Cardiac septum (tissue), 1 donor: Measurements from ENCODE around the gene SLC25A12. TPM values are rescaled to one million over a fixed set of nuclear protein-coding genes. Genes with fewer than 3 reads are reported as not detected.
"Not testable (repeated sequence)": the region's sequence is repeated elsewhere in the genome, so short reads cannot be mapped to it uniquely, and the experiment has no call there.

Experiments
- DNase-seq: peaks from one replicate; pipeline ENCODE4 v3.0.0-alpha.2; 2020; ENCODE audit warnings: low spot score
- intact Hi-C: fragments of 100-400 bp; cut with DNase I; formaldehyde crosslinking; loops from one replicate; pipeline ENCODE4 v1.14.0; 2022
- long read RNA-seq: library from polyadenylated mRNA; unstranded; transcript quantifications from one replicate; pipeline ENCODE4 v2.0.0, GENCODE V29; 2021
- total RNA-seq: library from RNA; stranded (reverse); fragmentation: NEBNext Ultra II Directional; extraction: Animal tissue kit (Norgen Biotek cat#: 25700); gene quantifications from one replicate; pipeline ENCODE4 v1.2.1, GENCODE V29; 2021
- donor health status: DM: no; HTN: no; CAD: no.

Gene SLC25A12
- 91.2 TPM for total RNA-seq
- long read RNA-seq, transcript SLC25A12-202 (18 exons, 2,979 nt) = major isoform, 132 of 191 reads
- long read RNA-seq, partial matches to known transcripts = 28 of 191 reads
- long read RNA-seq, other reads (novel, unspliced or antisense) = 28 of 191 reads

GRCh38 chr2:171893824-171894611 lies at the start of gene SLC25A12:
SLC25A12 (minus strand) TSS chr2:171894244; CDS start chr2:171894214, 30 bp downstream.
- DNase-seq = peak; percentile 92
- intact Hi-C loops = loop anchor here (2.0 kb wide), 1 partner anchor 29 kb away; the partner anchor contains the start of gene HAT1

- intact Hi-C loops = no loop called here
Measured at GRCh38 chr2:171941316-171941699, 47.3 kb upstream of the SLC25A12 start.

GRCh38 chr2:171939743-171940071 lies 45.7 kb upstream of the SLC25A12 start:
- intact Hi-C loops = no loop called here
- DNase-seq = no peak

More at GRCh38 chr2:171941316-171941699, 47.3 kb upstream of the SLC25A12 start:
- no peak for DNase-seq

GRCh38 chr2:171939058-171939742 lies 45.2 kb upstream of the SLC25A12 start:
- intact Hi-C loops = no loop called here
- no peak for DNase-seq

- no peak for DNase-seq
- intact Hi-C loops = no loop called here
Measured at GRCh38 chr2:171930385-171930784, 36.3 kb upstream of the SLC25A12 start.

- no peak for DNase-seq
- intact Hi-C loops = loop anchor here (10.0 kb wide), 1 partner anchor 160 kb away; the partner anchor contains the start of gene DLX1
Measured at GRCh38 chr2:171924170-171924942, 30.3 kb upstream of the SLC25A12 start.

- no peak for DNase-seq
Measured at GRCh38 chr2:171923206-171923605, 29.2 kb upstream of the SLC25A12 start.

GRCh38 chr2:171922230-171923022 lies 28.4 kb upstream of the SLC25A12 start, which contains the start of gene HAT1:
HAT1 (plus strand) TSS chr2:171922461; CDS start chr2:171922501, 40 bp downstream.
- intact Hi-C loops = loop anchor here (2.0 to 10.0 kb wide), 2 partner anchors 28 to 162 kb away; partner anchors contain the start of genes DLX1 and SLC25A12
- DNase-seq = peak; percentile 99

More at GRCh38 chr2:171923206-171923605, 29.2 kb upstream of the SLC25A12 start:
- intact Hi-C loops = loop anchor here (2.0 to 10.0 kb wide), 2 partner anchors 28 to 162 kb away; partner anchors contain the start of genes DLX1 and SLC25A12

GRCh38 chr2:171921970-171922229 lies 27.9 kb upstream of the SLC25A12 start:
- intact Hi-C loops = loop anchor here (2.0 to 10.0 kb wide), 2 partner anchors 27 to 163 kb away; partner anchors contain the start of genes DLX1 and SLC25A12
- no peak for DNase-seq

- intact Hi-C loops = no loop called here
- DNase-seq = no peak
Measured at GRCh38 chr2:171919453-171919852, 25.4 kb upstream of the SLC25A12 start.

GRCh38 chr2:171913517-171913916 lies 19.5 kb upstream of the SLC25A12 start:
- intact Hi-C loops = no loop called here
- DNase-seq = no peak

GRCh38 chr2:171910494-171910893 lies 16.4 kb upstream of the SLC25A12 start:
- intact Hi-C loops = no loop called here

GRCh38 chr2:171909266-171909665 lies 15.2 kb upstream of the SLC25A12 start:
- DNase-seq = no peak
- intact Hi-C loops = no loop called here

More at GRCh38 chr2:171910494-171910893, 16.4 kb upstream of the SLC25A12 start:
- DNase-seq = no peak

- no peak for DNase-seq
- intact Hi-C loops = no loop called here
Measured at GRCh38 chr2:171908235-171908634, 14.2 kb upstream of the SLC25A12 start.

GRCh38 chr2:171902840-171903420 lies 8.9 kb upstream of the SLC25A12 start:
- intact Hi-C loops = no loop called here
- no peak for DNase-seq

- intact Hi-C loops, DNase-seq: not testable (repeated sequence)
Measured at GRCh38 chr2:171899623-171900282, 5.7 kb upstream of the SLC25A12 start.

- intact Hi-C loops = loop anchor here (2.0 kb wide), 1 partner anchor 27 kb away; the partner anchor contains the start of gene HAT1
- no peak for DNase-seq
Measured at GRCh38 chr2:171895786-171896185, 1.7 kb upstream of the SLC25A12 start.

- no peak for DNase-seq
- intact Hi-C loops = loop anchor here (2.0 kb wide), 1 partner anchor 28 kb away; the partner anchor contains the start of gene HAT1
Measured at GRCh38 chr2:171894612-171894947, 536 bp upstream of the SLC25A12 start.
